ENCODE results near the gene TOP1. TPM values are rescaled to one million over a fixed set of nuclear protein-coding genes. Genes with fewer than 3 reads are reported as not detected.
"Not testable (repeated sequence)": the region's sequence is repeated elsewhere in the genome, so short reads cannot be mapped to it uniquely, and the experiment has no call there.

TOP1 gene
- total RNA-seq, 1 donor: 12.0 TPM

GRCh38 chr20:41110930-41111577 lies 82.4 kb downstream of the TOP1 start:
- TF ChIP-seq CTCF (IDR thresholded peaks at IDR 0.05; ENCODE audit: insufficient read depth, low read length): no peak
- no peak overlapping the region for H3K4me3 ChIP-seq (ENCODE audit: low read depth, low read length)
- no peak for DNase-seq (ENCODE audit: low read depth)

GRCh38 chr20:41111578-41111951 lies 82.9 kb downstream of the TOP1 start:
- TF ChIP-seq CTCF (IDR thresholded peaks at IDR 0.05; ENCODE audit: insufficient read depth, low read length): no peak
- DNase-seq (ENCODE audit: low read depth): no peak
- H3K4me3 ChIP-seq (ENCODE audit: low read depth, low read length): no peak overlapping the region

- H3K4me3 ChIP-seq (ENCODE audit: low read depth, low read length): no peak overlapping the region
- no peak for DNase-seq (ENCODE audit: low read depth)
- no peak for TF ChIP-seq CTCF (IDR thresholded peaks at IDR 0.05; ENCODE audit: insufficient read depth, low read length)
Measured at GRCh38 chr20:41116282-41116956, 87.8 kb downstream of the TOP1 start.

- DNase-seq (ENCODE audit: low read depth); H3K4me3 ChIP-seq (ENCODE audit: low read depth, low read length): not testable (repeated sequence)
Measured at GRCh38 chr20:41118159-41118558, 89.5 kb downstream of the TOP1 start.

- DNase-seq (ENCODE audit: low read depth): peak; percentile 31
- H3K4me3 ChIP-seq (ENCODE audit: low read depth, low read length): no peak overlapping the region
- TF ChIP-seq CTCF (IDR thresholded peaks at IDR 0.05; ENCODE audit: insufficient read depth, low read length): no peak
Measured at GRCh38 chr20:41118632-41119031, 90.0 kb downstream of the TOP1 start.

- no peak for DNase-seq (ENCODE audit: low read depth)
- H3K4me3 ChIP-seq (ENCODE audit: low read depth, low read length): no peak overlapping the region
- no peak for TF ChIP-seq CTCF (IDR thresholded peaks at IDR 0.05; ENCODE audit: insufficient read depth, low read length)
Measured at GRCh38 chr20:41119614-41120561, 91.3 kb downstream of the TOP1 start.

- no peak for TF ChIP-seq CTCF (IDR thresholded peaks at IDR 0.05; ENCODE audit: insufficient read depth, low read length)
- no peak for DNase-seq (ENCODE audit: low read depth)
- no peak overlapping the region for H3K4me3 ChIP-seq (ENCODE audit: low read depth, low read length)
Measured at GRCh38 chr20:41121399-41121798, 92.8 kb downstream of the TOP1 start.

Data from fibroblast of the aortic adventitia (primary cell).